Measurements from ENCODE around the gene THBS4.
A peak's percentile ranks its signal among the peaks of the same experiment; 100 is the strongest.

The THBS4 gene

GRCh38 chr5:80034962-80035821, at the start of gene THBS4:
THBS4 (plus strand) TSS chr5:80035348; CDS start chr5:80035538, 190 bp downstream.
- DNase-seq (ENCODE audit: low read depth in 2 of 2): no peak

- no peak for DNase-seq (ENCODE audit: low read depth in 2 of 2)
Observed at GRCh38 chr5:79986260-79986659, 48.9 kb upstream of the THBS4 start.

- no peak for DNase-seq (ENCODE audit: low read depth in 2 of 2)
Observed at GRCh38 chr5:79990205-79990597, 44.9 kb upstream of the THBS4 start.

GRCh38 chr5:79990598-79991507, 44.3 kb upstream of the THBS4 start, which contains the start of gene MTX3:
MTX3 (minus strand) TSS chr5:79991262; CDS start chr5:79991238, 24 bp downstream.
- DNase-seq (ENCODE audit: low read depth in 2 of 2): peak; percentile 81 to 90

- no peak for DNase-seq (ENCODE audit: low read depth in 2 of 2)
Observed at GRCh38 chr5:79992891-79993657, 42.1 kb upstream of the THBS4 start.

GRCh38 chr5:79999722-80000121, 35.4 kb upstream of the THBS4 start:
- no peak for DNase-seq (ENCODE audit: low read depth in 2 of 2)

GRCh38 chr5:80002677-80003076, 32.5 kb upstream of the THBS4 start:
- no peak for DNase-seq (ENCODE audit: low read depth in 2 of 2)

GRCh38 chr5:80008995-80009765, 26.0 kb upstream of the THBS4 start:
- no peak for DNase-seq (ENCODE audit: low read depth in 2 of 2)

- no peak for DNase-seq (ENCODE audit: low read depth in 2 of 2)
Observed at GRCh38 chr5:80010754-80011392, 24.3 kb upstream of the THBS4 start.

- no peak for DNase-seq (ENCODE audit: low read depth in 2 of 2)
Observed at GRCh38 chr5:80025069-80025468, 10.1 kb upstream of the THBS4 start.

GRCh38 chr5:80026841-80027240, 8.3 kb upstream of the THBS4 start:
- no peak for DNase-seq (ENCODE audit: low read depth in 2 of 2)

GRCh38 chr5:80031109-80031508, 4.0 kb upstream of the THBS4 start:
- DNase-seq (ENCODE audit: low read depth in 2 of 2): no peak

GRCh38 chr5:80033513-80033912, 1.6 kb upstream of the THBS4 start:
- DNase-seq (ENCODE audit: low read depth in 2 of 2): no peak

GRCh38 chr5:80034559-80034958, 589 bp upstream of the THBS4 start:
- DNase-seq (ENCODE audit: low read depth in 2 of 2): no peak

GRCh38 chr5:80035839-80036238, 691 bp downstream of the THBS4 start:
- no peak for DNase-seq (ENCODE audit: low read depth in 2 of 2)

GRCh38 chr5:80036615-80037014, 1.5 kb downstream of the THBS4 start:
- DNase-seq (ENCODE audit: low read depth in 2 of 2): no peak

- no peak for DNase-seq (ENCODE audit: low read depth in 2 of 2)
Observed at GRCh38 chr5:80037366-80037765, 2.2 kb downstream of the THBS4 start.

- DNase-seq (ENCODE audit: low read depth in 2 of 2): no peak
Observed at GRCh38 chr5:80039650-80040049, 4.5 kb downstream of the THBS4 start.

- no peak for DNase-seq (ENCODE audit: low read depth in 2 of 2)
Observed at GRCh38 chr5:80041527-80041926, 6.4 kb downstream of the THBS4 start.

- no peak for DNase-seq (ENCODE audit: low read depth in 2 of 2)
Observed at GRCh38 chr5:80042330-80042729, 7.2 kb downstream of the THBS4 start.

GRCh38 chr5:80043187-80043586, 8.0 kb downstream of the THBS4 start:
- DNase-seq (ENCODE audit: low read depth in 2 of 2): no peak

All from activated CD4-positive, alpha-beta T cell treated with anti-CD3 and anti-CD28 coated beads for 24 hours (primary cell).